DMS 273 treated with DMSO at 0.1 percent for 48 hours (cell line): ENCODE data around the gene PTMS.
A peak's percentile ranks its signal among the peaks of the same experiment; 100 is the strongest.

Source experiments
- DNase-seq: peaks from one replicate; lab custom pipeline; 2025; lab: John Stamatoyannopoulos, UW

The PTMS gene

GRCh38 chr12:6752167-6752920 is 13.8 kb upstream of the PTMS start:
- no peak for DNase-seq

GRCh38 chr12:6752921-6753771 is 13.0 kb upstream of the PTMS start, which contains the start of gene MLF2:
TSS of gene MLF2 (minus strand) at chr12:6753141. CDS start at chr12:6752334, 807 bp downstream.
- peak; percentile 90 for DNase-seq

DNA sequence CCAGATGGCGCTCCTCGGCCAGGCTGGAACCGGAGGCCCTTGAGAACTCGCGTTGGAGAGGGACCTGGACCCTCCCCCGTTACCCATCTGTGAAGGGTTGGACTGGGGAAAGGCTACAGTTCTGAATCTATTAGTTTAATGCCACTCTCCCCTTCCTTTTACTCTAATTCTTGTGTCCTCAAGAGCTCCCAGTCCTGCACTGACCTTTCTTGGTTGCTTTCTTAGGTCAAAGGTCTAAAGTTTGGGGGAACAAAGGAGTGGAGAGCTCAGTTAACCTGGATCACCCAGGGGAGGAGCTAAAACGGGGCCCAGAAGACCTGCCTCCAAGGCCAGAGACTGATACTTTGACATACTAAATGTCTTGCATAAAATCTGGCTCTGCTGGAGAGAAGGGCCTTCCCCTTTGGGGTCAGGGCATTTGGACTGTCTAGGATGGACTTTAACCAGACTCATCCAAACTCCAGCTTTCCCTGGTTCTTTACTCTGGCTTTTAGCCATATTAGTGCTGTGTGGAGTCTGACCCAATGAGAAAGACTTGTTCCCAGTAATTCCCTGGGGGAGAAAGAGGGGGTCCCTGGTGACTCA is 12.3 kb upstream of the PTMS start:
- DNase-seq: no peak

- no peak for DNase-seq
Observed at GRCh38 chr12:6754411-6754810, 11.8 kb upstream of the PTMS start.

DNA sequence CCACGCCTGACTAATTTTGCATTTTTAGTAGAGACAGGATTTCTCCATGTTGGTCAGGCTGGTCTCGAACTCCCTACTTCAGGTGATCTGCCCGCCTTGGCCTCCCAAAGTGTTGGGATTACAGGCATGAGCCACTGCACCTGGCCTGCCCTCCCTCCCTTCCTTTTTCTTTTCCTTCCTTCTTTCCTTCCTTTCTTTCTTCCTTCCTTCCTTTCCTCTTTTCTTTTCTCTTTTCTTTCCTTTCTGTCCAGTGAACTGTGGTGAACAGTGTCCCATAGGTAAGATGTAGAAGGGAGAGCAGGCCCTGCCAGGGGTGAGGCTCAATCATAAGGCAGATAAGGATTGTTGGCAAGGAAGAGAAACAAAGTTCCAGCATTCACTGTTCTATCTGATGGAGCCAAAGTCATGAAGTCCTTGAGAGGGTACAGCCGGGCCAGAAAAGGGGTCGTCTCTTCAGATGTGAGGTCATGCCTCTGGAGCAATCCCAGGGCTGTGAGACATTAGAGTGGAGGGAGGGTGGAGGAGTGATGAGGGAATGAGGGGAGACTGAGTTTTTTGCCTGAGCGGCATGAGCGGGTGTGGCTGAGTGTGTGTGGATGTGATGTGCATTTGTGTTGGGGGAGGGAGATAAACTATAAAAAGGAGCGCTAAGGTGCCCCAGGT is 9.0 kb upstream of the PTMS start:
- no peak for DNase-seq

GRCh38 chr12:6758506-6759095 is 7.6 kb upstream of the PTMS start:
- DNase-seq: no peak

- no peak for DNase-seq
Observed at GRCh38 chr12:6759741-6760140, 6.4 kb upstream of the PTMS start.

DNA sequence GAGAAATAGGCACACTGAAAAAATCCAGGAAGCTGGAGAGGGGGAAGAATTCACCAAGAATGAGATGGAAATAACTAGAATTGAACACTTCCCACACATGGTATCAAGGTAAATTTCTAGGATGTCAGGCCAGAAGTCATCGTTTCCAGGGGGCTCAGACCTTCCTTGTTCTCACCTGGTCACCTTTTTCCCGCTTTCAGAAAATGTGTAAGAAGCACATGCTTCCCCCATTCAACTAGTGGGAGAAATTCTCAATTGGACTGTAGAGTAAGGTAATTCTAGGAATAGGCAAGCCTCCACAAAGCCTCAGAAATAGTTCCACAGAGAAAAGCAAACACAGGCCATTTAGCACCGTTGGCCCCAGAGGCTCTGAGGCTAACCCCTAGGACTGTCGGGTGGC is 2.8 kb upstream of the PTMS start:
- no peak for DNase-seq

DNA sequence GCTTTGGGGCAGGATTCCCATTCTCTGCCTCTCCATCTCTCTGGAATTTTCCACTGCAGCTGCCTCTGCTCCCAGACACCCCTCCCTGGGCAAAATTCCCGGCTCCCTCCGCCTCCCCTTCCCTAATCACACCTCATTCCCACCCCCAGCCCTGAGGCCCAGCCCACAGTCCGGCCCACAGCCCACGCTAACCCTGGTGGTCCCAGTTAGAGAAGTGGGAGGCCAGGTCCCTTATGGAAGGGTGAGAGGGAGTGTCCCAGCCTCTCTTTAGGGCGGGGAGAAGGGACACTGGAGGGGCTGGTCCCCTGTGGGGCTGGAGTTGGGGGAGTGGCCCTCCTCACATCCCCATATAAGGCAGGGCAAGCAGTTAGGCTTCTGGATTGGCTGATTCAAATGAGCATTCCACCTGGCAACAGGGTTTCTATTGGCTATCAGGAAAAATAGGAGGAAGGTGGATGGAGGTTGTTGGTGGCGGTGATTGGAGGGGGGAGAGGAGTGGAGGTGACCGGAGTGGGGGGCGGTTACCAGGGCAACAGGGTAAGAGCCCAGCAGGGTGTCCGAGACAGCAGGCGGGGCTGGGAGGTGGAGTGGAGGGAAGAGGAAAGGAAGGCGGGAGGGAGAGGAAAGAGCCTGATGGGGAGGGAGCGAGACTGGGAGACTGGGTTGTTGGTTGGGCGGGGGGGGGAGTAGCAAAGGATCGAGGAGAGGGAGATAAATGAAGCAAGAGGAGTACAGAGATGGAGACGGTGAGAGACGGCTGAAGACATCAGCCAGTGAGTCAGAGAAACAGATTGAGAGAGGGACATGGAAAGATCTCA is 1.9 kb upstream of the PTMS start:
- peak; percentile 94 for DNase-seq

- no peak for DNase-seq
Observed at GRCh38 chr12:6765048-6765633, 1.0 kb upstream of the PTMS start.

DNA sequence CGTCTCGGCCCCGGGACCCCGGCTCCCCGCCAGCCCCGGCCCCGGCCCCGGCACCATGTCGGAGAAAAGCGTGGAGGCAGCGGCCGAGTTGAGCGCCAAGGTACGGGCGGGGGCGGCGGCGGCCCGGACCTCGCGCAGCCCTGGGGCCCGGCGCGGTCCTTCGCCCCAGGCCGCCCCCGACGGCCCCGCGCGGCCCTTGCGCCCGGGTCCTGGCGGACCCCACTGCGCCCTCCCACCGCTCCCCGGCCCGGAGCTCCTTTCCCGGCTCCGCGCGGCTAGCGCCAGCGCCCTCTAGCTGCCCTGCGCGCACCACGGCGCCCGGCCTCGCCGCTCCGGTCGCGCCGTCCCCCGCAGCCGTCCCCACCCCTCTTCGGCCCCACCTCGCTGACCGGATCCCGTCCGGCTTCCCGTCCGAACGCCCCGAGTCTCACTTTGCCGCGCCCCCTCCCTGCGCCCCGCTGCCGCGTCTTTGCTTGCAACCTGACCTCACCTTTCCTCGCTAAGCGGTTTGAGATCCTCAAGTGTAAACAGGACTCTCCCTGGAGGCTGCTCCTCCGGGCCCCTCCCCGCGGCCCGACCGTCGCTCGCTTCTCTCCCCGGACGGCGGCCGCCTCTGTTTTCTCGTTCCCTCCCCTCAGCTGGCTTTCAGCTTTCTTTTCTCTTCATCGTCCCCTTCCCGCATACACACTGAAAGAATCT is 637 bp downstream of the PTMS start:
- DNase-seq: no peak

DNA sequence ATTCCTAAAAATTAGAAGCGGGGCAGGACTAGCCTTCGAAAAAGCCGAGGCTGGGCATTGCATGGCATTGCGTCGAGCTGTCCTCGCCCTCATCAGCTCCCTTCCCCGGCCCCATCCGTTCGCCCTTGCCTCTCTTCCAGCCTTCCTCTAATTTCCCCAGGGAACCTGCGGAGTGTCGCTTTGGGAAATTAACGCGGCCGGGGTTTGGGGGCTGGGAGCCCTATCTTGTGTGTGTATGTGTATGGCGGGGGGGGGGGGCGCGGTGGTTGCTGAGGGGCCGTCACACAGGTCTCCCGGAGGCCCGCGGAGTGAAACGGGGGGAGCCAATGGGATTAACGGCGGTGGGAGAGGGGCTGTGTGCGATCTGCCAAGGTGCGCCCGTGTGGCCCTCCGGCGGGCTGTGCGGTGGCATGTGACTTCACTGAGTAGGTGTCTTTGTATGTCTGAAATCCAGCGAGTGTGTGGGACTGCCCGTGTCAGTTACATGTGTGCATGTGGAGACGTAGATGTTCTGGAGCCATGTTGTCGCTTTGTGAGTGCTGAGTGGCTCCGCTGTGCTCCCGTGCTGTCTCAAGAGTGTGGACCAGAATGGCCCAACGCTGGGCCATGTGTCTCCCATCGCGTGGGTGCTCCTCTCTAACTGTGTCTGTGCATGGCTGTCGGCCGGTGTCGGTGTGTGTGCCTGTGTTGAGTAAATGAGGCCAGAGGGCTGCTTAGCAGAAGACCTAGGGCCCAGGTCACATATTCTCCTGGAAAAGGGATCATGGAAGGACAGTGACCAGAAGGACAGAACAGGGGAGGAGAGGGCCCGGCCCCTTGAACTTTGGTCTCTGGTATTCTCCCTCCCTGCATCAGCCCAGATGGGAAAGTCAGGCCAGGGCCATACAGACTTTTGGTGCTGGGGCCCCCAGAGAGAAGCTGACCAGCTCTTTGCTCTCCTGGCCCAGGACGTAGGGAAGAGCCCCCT is 1.5 kb downstream of the PTMS start:
- DNase-seq: no peak

GRCh38 chr12:6768437-6768914 is 2.3 kb downstream of the PTMS start:
- DNase-seq: no peak

- DNase-seq: peak; percentile 52
Observed at GRCh38 chr12:6768990-6769389, 2.8 kb downstream of the PTMS start.

DNA sequence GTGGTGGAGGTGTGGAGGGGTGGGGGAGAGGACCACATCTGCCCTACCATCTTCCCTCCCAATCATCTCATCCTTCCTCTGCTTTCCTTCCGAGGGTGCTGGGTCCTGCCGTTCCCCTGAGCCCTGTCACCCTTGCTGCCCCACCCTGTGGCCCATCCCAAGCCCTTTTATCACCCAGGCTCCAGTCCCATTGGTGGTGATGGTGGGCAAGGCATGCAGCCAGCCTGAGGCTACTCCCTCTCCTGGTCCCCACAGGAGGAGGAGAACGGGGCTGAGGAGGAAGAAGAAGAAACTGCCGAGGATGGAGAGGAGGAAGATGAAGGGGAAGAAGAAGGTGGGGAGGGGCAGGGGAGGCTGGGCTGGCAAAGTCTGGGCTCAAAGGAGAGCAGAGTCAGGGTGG is 3.5 kb downstream of the PTMS start:
- no peak for DNase-seq

DNA sequence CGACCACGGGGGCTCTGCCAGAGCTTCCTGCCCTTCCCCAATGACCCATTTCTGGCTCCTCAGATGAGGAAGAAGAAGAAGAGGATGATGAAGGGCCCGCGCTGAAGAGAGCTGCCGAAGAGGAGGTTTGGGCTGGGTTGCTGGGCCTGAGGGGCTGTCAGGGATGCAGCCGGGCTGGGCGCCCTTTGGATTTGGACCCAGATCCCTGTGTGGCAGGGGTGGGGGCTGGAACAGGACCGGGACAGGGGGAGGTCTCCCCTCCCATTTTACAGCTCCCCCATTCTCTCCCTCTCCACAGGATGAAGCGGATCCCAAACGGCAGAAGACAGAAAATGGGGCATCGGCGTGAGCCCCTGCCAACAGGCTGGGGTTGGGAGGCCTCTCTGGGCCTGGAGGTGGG is 3.9 kb downstream of the PTMS start:
- DNase-seq: no peak

GRCh38 chr12:6770600-6770999 is 4.4 kb downstream of the PTMS start:
- no peak for DNase-seq

GRCh38 chr12:6771091-6771495 is 4.9 kb downstream of the PTMS start:
- no peak for DNase-seq
